Measurements from ENCODE around the gene UGT1A3.

The UGT1A3 gene

GRCh38 chr2:233705911-233706506 is 22.8 kb upstream of the UGT1A3 start:
- Histone ChIP-seq H3K4me2 (ENCODE audit: insufficient read depth, low read length) (no peak overlapping the region), H3K9ac (ENCODE audit: low read depth, low read length) (no peak overlapping the region), H3K36me3 (ENCODE audit: insufficient read depth, low read length) (no peaks in the 10 kb centered on the region), H2AFZ (ENCODE audit: low read depth, low read length) (no peak overlapping the region), H3K4me3 (ENCODE audit: low read depth in 1 of 2, low read length in 2 of 2) (no peak overlapping the region), H3K27ac (ENCODE audit: low read length) (no peak overlapping the region), H3K79me2 (ENCODE audit: insufficient read depth, low read length) (no peaks in the 10 kb centered on the region), H4K20me1 (ENCODE audit: insufficient read depth, low read length) (no peaks in the 10 kb centered on the region), H3K27me3 (ENCODE audit: insufficient read depth, low read length, poor library complexity) (peaks cover 6% of the 10 kb centered on the region), H3K4me1 (ENCODE audit: insufficient read depth, low read length) (no peaks in the 10 kb centered on the region), H3K9me3 (ENCODE audit: insufficient read depth, low read length, severe bottlenecking) (no peaks in the 10 kb centered on the region)
- DNase-seq (no peak), ATAC-seq (ENCODE audit: insufficient read depth, low read depth) (no peak)
- TF ChIP-seq EZH2 (IDR thresholded peaks at IDR 0.05; ENCODE audit: borderline replicate concordance, low read depth, low read length, severe bottlenecking), result no peak
- TF ChIP-seq, protein P1, sequence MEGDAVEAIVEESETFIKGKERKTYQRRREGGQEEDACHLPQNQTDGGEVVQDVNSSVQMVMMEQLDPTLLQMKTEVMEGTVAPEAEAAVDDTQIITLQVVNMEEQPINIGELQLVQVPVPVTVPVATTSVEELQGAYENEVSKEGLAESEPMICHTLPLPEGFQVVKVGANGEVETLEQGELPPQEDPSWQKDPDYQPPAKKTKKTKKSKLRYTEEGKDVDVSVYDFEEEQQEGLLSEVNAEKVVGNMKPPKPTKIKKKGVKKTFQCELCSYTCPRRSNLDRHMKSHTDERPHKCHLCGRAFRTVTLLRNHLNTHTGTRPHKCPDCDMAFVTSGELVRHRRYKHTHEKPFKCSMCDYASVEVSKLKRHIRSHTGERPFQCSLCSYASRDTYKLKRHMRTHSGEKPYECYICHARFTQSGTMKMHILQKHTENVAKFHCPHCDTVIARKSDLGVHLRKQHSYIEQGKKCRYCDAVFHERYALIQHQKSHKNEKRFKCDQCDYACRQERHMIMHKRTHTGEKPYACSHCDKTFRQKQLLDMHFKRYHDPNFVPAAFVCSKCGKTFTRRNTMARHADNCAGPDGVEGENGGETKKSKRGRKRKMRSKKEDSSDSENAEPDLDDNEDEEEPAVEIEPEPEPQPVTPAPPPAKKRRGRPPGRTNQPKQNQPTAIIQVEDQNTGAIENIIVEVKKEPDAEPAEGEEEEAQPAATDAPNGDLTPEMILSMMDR (IDR thresholded peaks at IDR 0.05; ENCODE audit: borderline replicate concordance, extremely low read depth, low read length, poor library complexity, severe bottlenecking), result no peak

GRCh38 chr2:233706720-233707119 is 22.1 kb upstream of the UGT1A3 start:
- H4K20me1 ChIP-seq (ENCODE audit: insufficient read depth, low read length), result no peaks in the 10 kb centered on the region
- no peaks in the 10 kb centered on the region for H3K79me2 ChIP-seq (ENCODE audit: insufficient read depth, low read length)
- no peaks in the 10 kb centered on the region for H3K4me1 ChIP-seq (ENCODE audit: insufficient read depth, low read length)
- H3K4me3 ChIP-seq (ENCODE audit: low read depth in 1 of 2, low read length in 2 of 2), result no peak overlapping the region
- no peak overlapping the region for H2AFZ ChIP-seq (ENCODE audit: low read depth, low read length)
- ATAC-seq (ENCODE audit: insufficient read depth, low read depth) (no peak), DNase-seq (no peak)
- H3K4me2 ChIP-seq (ENCODE audit: insufficient read depth, low read length), result no peak overlapping the region
- no peaks in the 10 kb centered on the region for H3K36me3 ChIP-seq (ENCODE audit: insufficient read depth, low read length)
- H3K9ac ChIP-seq (ENCODE audit: low read depth, low read length), result no peak overlapping the region
- H3K27me3 ChIP-seq (ENCODE audit: insufficient read depth, low read length, poor library complexity), result peaks cover 6% of the 10 kb centered on the region
- no peaks in the 10 kb centered on the region for H3K9me3 ChIP-seq (ENCODE audit: insufficient read depth, low read length, severe bottlenecking)
- TF ChIP-seq, protein P1 (IDR thresholded peaks at IDR 0.05; ENCODE audit: borderline replicate concordance, extremely low read depth, low read length, poor library complexity, severe bottlenecking), result no peak
- no peak for TF ChIP-seq EZH2 (IDR thresholded peaks at IDR 0.05; ENCODE audit: borderline replicate concordance, low read depth, low read length, severe bottlenecking)
- no peak overlapping the region for H3K27ac ChIP-seq (ENCODE audit: low read length)

- no peak overlapping the region for H3K27ac ChIP-seq (ENCODE audit: low read length)
These were observed 20.8 kb upstream of the UGT1A3 start for GRCh38 chr2:233707940-233708644.

More at GRCh38 chr2:233707940-233708644, 20.8 kb upstream of the UGT1A3 start:
- Histone ChIP-seq H3K4me3 (ENCODE audit: low read depth in 1 of 2, low read length in 2 of 2) (no peak overlapping the region), H3K4me2 (ENCODE audit: insufficient read depth, low read length) (no peak overlapping the region), H3K36me3 (ENCODE audit: insufficient read depth, low read length) (no peaks in the 10 kb centered on the region), H4K20me1 (ENCODE audit: insufficient read depth, low read length) (no peaks in the 10 kb centered on the region), H3K9ac (ENCODE audit: low read depth, low read length) (no peak overlapping the region), H3K79me2 (ENCODE audit: insufficient read depth, low read length) (no peaks in the 10 kb centered on the region), H3K27me3 (ENCODE audit: insufficient read depth, low read length, poor library complexity) (peaks cover 6% of the 10 kb centered on the region), H3K9me3 (ENCODE audit: insufficient read depth, low read length, severe bottlenecking) (no peaks in the 10 kb centered on the region), H2AFZ (ENCODE audit: low read depth, low read length) (no peak overlapping the region), H3K4me1 (ENCODE audit: insufficient read depth, low read length) (no peaks in the 10 kb centered on the region)
- DNase-seq, result no peak
- no peak for ATAC-seq (ENCODE audit: insufficient read depth, low read depth)
- TF ChIP-seq EZH2 (IDR thresholded peaks at IDR 0.05; ENCODE audit: borderline replicate concordance, low read depth, low read length, severe bottlenecking), result no peak
- TF ChIP-seq, protein P1 (IDR thresholded peaks at IDR 0.05; ENCODE audit: borderline replicate concordance, extremely low read depth, low read length, poor library complexity, severe bottlenecking), result no peak

All from DND-41 (cell line).